ENCODE results near the gene RPL37A. TPM values are rescaled to one million over a fixed set of nuclear protein-coding genes. Genes with fewer than 3 reads are reported as not detected.

The RPL37A gene
- total RNA-seq, 1 donor from 2014 or later = 4,501 TPM

DNA sequence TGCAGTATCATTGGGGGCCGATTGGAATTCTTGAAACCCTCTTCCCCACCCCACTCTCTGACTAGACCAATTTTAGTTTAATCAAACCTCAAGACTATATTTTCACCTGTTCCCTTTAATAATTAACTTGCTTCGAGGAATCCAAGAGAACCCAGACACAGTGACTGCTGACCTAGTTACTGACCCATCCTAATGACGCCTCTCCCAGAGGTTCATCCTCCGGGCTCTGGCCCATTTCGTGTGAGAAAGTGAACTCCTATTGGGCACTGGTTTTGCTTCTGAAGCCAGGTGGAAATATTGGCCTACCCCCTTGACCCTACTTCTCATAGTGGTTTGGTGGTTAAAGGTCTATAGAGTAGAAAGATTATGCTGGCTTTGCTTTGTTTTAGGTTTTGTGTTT lies 39.9 kb downstream of the RPL37A start:
- intact Hi-C loops (cut with micrococcal nuclease) = no loop called here
- H3K27me3 Mint-ChIP-seq = peaks cover 10% of the 10 kb centered on the region
- H3K4me1 Mint-ChIP-seq = no peaks in the 10 kb centered on the region
- H3K9me3 Mint-ChIP-seq = no peaks in the 10 kb centered on the region
- ATAC-seq (ENCODE audit: low read depth) = no peak
- H3K36me3 Mint-ChIP-seq (ENCODE audit: low read depth) = no peaks in the 10 kb centered on the region
- H3K4me3 Mint-ChIP-seq = no peak overlapping the region
- no peak for DNase-seq
- ChIA-PET CTCF (no interaction called here), POLR2A (no interaction called here)
- TF ChIP-seq CTCF (IDR thresholded peaks at IDR 0.05) = no peak
- H3K27ac Mint-ChIP-seq = no peak overlapping the region

DNA sequence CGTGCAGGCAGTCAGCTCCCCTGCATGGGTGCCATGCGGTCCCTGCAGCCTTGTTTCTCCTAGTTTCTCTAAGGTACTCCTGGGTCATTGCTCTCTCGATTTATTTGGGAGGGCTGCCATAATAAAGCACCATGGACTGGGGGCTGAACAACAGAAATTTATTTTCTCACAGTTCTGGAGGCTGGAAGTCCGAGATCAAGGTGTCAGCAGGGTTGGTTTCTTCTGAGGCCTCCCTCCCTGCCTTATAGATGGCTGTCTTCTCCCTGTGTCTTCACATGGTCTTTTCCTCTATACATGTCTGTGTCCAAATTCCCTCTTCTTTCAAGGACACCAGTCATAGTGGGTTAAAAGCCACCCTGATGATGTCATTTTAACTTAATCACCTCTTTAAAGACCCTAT lies 40.5 kb downstream of the RPL37A start:
- DNase-seq (no peak), ATAC-seq (ENCODE audit: low read depth) (no peak)
- H3K9me3 Mint-ChIP-seq = no peaks in the 10 kb centered on the region
- CTCF ChIA-PET = no interaction called here
- POLR2A ChIA-PET = no interaction called here
- no peaks in the 10 kb centered on the region for H3K36me3 Mint-ChIP-seq (ENCODE audit: low read depth)
- peaks cover 9% of the 10 kb centered on the region for H3K27me3 Mint-ChIP-seq
- intact Hi-C loops (cut with micrococcal nuclease) = no loop called here
- H3K27ac Mint-ChIP-seq = no peak overlapping the region
- no peak for TF ChIP-seq CTCF (IDR thresholded peaks at IDR 0.05)
- H3K4me1 Mint-ChIP-seq = no peaks in the 10 kb centered on the region
- no peak overlapping the region for H3K4me3 Mint-ChIP-seq

- TF ChIP-seq CTCF (IDR thresholded peaks at IDR 0.05) = no peak
- ChIA-PET POLR2A (no interaction called here), CTCF (no interaction called here)
- DNase-seq (no peak), ATAC-seq (ENCODE audit: low read depth) (no peak)
- intact Hi-C loops (cut with micrococcal nuclease) = no loop called here
- Mint-ChIP-seq H3K36me3 (ENCODE audit: low read depth) (no peaks in the 10 kb centered on the region), H3K27ac (no peak overlapping the region), H3K4me1 (no peaks in the 10 kb centered on the region), H3K4me3 (no peak overlapping the region), H3K9me3 (no peaks in the 10 kb centered on the region), H3K27me3 (peaks cover 10% of the 10 kb centered on the region)
Measured at GRCh38 chr2:216539791-216540241, 41.2 kb downstream of the RPL37A start.

DNA sequence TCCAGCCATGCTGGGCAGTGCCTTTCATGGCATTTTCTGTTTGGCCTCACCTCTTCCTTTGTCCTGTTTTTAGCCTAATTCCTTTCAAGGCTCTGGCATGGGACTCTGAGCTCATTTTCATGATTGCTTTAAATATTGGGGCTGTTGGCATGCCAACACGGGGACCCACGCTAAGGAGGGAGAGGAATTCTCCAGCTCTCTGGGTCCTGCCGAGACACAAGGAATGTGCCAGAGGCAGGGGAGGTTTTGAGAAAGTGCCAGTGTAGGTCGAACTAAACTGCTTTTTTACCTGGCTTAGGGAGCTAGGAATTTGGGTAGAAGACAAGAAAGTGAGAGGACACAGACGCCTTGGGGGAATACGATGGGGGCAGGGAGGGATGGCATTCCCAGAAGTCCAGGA lies 42.3 kb downstream of the RPL37A start:
- ATAC-seq (ENCODE audit: low read depth) = no peak
- Mint-ChIP-seq H3K27ac (no peak overlapping the region), H3K4me3 (no peak overlapping the region), H3K27me3 (peaks cover 16% of the 10 kb centered on the region), H3K36me3 (ENCODE audit: low read depth) (no peaks in the 10 kb centered on the region), H3K4me1 (no peaks in the 10 kb centered on the region), H3K9me3 (no peaks in the 10 kb centered on the region)
- no peak for DNase-seq
- no peak for TF ChIP-seq CTCF (IDR thresholded peaks at IDR 0.05)
- POLR2A ChIA-PET = no interaction called here
- CTCF ChIA-PET = no interaction called here
- intact Hi-C loops (cut with micrococcal nuclease) = no loop called here

GRCh38 chr2:216541505-216541904 lies 42.9 kb downstream of the RPL37A start:
- Mint-ChIP-seq H3K27ac (no peak overlapping the region), H3K4me3 (no peak overlapping the region), H3K9me3 (no peaks in the 10 kb centered on the region), H3K36me3 (ENCODE audit: low read depth) (no peaks in the 10 kb centered on the region), H3K4me1 (no peaks in the 10 kb centered on the region), H3K27me3 (peaks cover 15% of the 10 kb centered on the region)
- ATAC-seq (ENCODE audit: low read depth) = no peak
- DNase-seq = no peak
- intact Hi-C loops (cut with micrococcal nuclease) = no loop called here
- POLR2A ChIA-PET = no interaction called here
- CTCF ChIA-PET = no interaction called here
- no peak for TF ChIP-seq CTCF (IDR thresholded peaks at IDR 0.05)
